Neuronal stem cell (in vitro differentiated cells): Measurements from ENCODE around the gene MAD1L1.
A peak's percentile ranks its signal among the peaks of the same experiment; 100 is the strongest.

Experiments
- DNase-seq: peaks from one replicate; pipeline ENCODE4 v3.0.0-alpha.2; 2013; ENCODE audit warnings: low spot score
- H2AFZ ChIP-seq: one replicate; pipeline ENCODE4 v1.6.1; 2013; ENCODE audit warnings: mild to moderate bottlenecking, low read length, inconsistent platforms
- H2AK5ac ChIP-seq: 2 replicates; pipeline ENCODE4 v1.6.1; 2013; ENCODE audit warnings: low read depth, mild to moderate bottlenecking, inconsistent platforms, low read length, moderate library complexity, mixed read lengths
- H2BK120ac ChIP-seq: 2 replicates; pipeline ENCODE4 v1.6.1; 2013; ENCODE audit warnings: low read depth, mild to moderate bottlenecking, inconsistent platforms, low read length, moderate library complexity, mixed read lengths
- H2BK12ac ChIP-seq: one replicate; pipeline ENCODE4 v1.6.1; 2013; ENCODE audit warnings: low read length, inconsistent platforms
- H2BK15ac ChIP-seq: 2 replicates; pipeline ENCODE4 v1.6.1; 2013; ENCODE audit warnings: mild to moderate bottlenecking, low read length, inconsistent platforms, mixed read lengths
- H2BK5ac ChIP-seq: one replicate; pipeline ENCODE4 v1.6.1; 2013; ENCODE audit warnings: inconsistent platforms, mild to moderate bottlenecking, low read length, moderate library complexity
- H3K14ac ChIP-seq: one replicate; pipeline ENCODE4 v1.6.1; 2013; ENCODE audit warnings: low read length, inconsistent platforms
- H3K18ac ChIP-seq: 2 replicates; pipeline ENCODE4 v1.6.1; 2013; ENCODE audit warnings: low read length, inconsistent platforms
- H3K23ac ChIP-seq: 2 replicates; pipeline ENCODE4 v1.6.1; 2013; ENCODE audit warnings: low read depth, mild to moderate bottlenecking, mixed read lengths, low read length, inconsistent platforms; ENCODE audit not compliant: poor library complexity
- H3K27ac ChIP-seq: replicated peaks from 3 replicates; pipeline ENCODE4 v1.5.1; 2013; ENCODE audit warnings: low read length, inconsistent platforms
- H3K27me3 ChIP-seq, 3 experiments: 2 replicates each; pipeline ENCODE4 v1.6.1; 2013; ENCODE audit warnings: low read length in 3 of 3, mild to moderate bottlenecking in 2 of 3, inconsistent platforms in 1 of 3, low read depth in 1 of 3, mixed read lengths in 1 of 3, moderate library complexity in 1 of 3; ENCODE audit not compliant: control insufficient read depth in 3 of 3, insufficient read depth in 3 of 3
- H3K36me3 ChIP-seq, 2 donors: replicated peaks in 1 of 2; 2 replicates each; pipeline ENCODE4 v1.6.1; 2013; ENCODE audit warnings: low read length in 2 of 2; ENCODE audit not compliant: control insufficient read depth in 2 of 2, insufficient read depth in 2 of 2
- H3K4ac ChIP-seq: 2 replicates; pipeline ENCODE4 v1.6.1; 2013; ENCODE audit warnings: inconsistent platforms, mild to moderate bottlenecking, low read length, moderate library complexity
- H3K4me1 ChIP-seq, 2 donors: 1 replicate in 1 of 2; 2 replicates in 1 of 2; pipeline ENCODE4 v1.6.1; 2013; ENCODE audit warnings: low read length in 2 of 2, low read depth in 1 of 2; ENCODE audit not compliant: control insufficient read depth in 2 of 2, insufficient read depth in 1 of 2
- H3K4me2 ChIP-seq: one replicate; pipeline ENCODE4 v1.6.1; 2013; ENCODE audit warnings: mild to moderate bottlenecking, low read length, inconsistent platforms; ENCODE audit not compliant: insufficient read depth, poor library complexity, severe bottlenecking
- H3K4me3 ChIP-seq, 2 donors: 2 replicates each; pipeline ENCODE4 v1.5.1; 2013; ENCODE audit warnings: low read length in 2 of 2, mild to moderate bottlenecking in 2 of 2, inconsistent platforms in 1 of 2, moderate library complexity in 1 of 2
- H3K79me1 ChIP-seq: one replicate; pipeline ENCODE4 v1.6.1; 2013; ENCODE audit warnings: low read depth, mild to moderate bottlenecking, inconsistent platforms, low read length, moderate library complexity
- H3K9ac ChIP-seq: one replicate; pipeline ENCODE4 v1.6.1; 2013; ENCODE audit warnings: mild to moderate bottlenecking, low read depth, low read length, inconsistent platforms; ENCODE audit not compliant: poor library complexity
- H3K9me3 ChIP-seq, 2 donors: replicated peaks in 1 of 2; 2 replicates each; pipeline versions ENCODE3 to v1.6.1; 2013; ENCODE audit warnings: low read length in 2 of 2, mild to moderate bottlenecking in 2 of 2, inconsistent platforms in 1 of 2, low read depth in 1 of 2, mixed read lengths in 1 of 2, moderate library complexity in 1 of 2; ENCODE audit not compliant: control insufficient read depth in 2 of 2, insufficient read depth in 1 of 2
- H4K8ac ChIP-seq: one replicate; pipeline ENCODE4 v1.6.1; 2013; ENCODE audit warnings: low read depth, mild to moderate bottlenecking, inconsistent platforms, low read length, moderate library complexity
- H4K91ac ChIP-seq: one replicate; pipeline ENCODE4 v1.6.1; 2013; ENCODE audit warnings: low read length, low read depth, mild to moderate bottlenecking, inconsistent platforms; ENCODE audit not compliant: poor library complexity
- WGBS, 2 donors: extraction: QIAGEN DNeasy Blood & Tissue Kit; methylation state at CpG; one replicate each; pipeline ENCODE4 v1.1.7; 2013; ENCODE audit warnings: missing lambda C conversion rate in 2 of 2, mixed read lengths in 1 of 2; ENCODE audit not compliant: insufficient read length in 2 of 2, insufficient replicate concordance in 1 of 2; ENCODE audit errors: extremely low coverage in 2 of 2; 5-methylcytosine and 5-hydroxymethylcytosine counted together

The MAD1L1 gene

GRCh38 chr7:1973321-1974251 is 259.2 kb downstream of the MAD1L1 start:
- no peak overlapping the region for H2BK12ac ChIP-seq
- no peak overlapping the region for H2BK120ac ChIP-seq
- H3K4me3 ChIP-seq = peak overlapping the region in 1 of 2 donors; percentile 31
- WGBS, 2 donors = no CpG with 5 or more reads among the region's 33 CpGs
- H3K4ac ChIP-seq = no peak overlapping the region
- peaks cover under 1% of the 10 kb centered on the region for H3K79me1 ChIP-seq
- H3K18ac ChIP-seq = peak overlapping the region; percentile 5
- H2BK5ac ChIP-seq = no peak overlapping the region
- H3K23ac ChIP-seq = peak overlapping the region; percentile 40
- DNase-seq = no peak
- no peaks in the 10 kb centered on the region for H3K27me3 ChIP-seq
- H2BK15ac ChIP-seq = no peak overlapping the region
- H3K27ac ChIP-seq = no peak overlapping the region
- H3K4me2 ChIP-seq = no peak overlapping the region
- peaks cover 7 to 12% of the 10 kb centered on the region in 2 donors for H3K36me3 ChIP-seq
- no peaks in the 10 kb centered on the region for H3K4me1 ChIP-seq
- H2AFZ ChIP-seq = no peak overlapping the region
- peak overlapping the region; percentile 60 for H2AK5ac ChIP-seq
- H3K9me3 ChIP-seq = peaks cover 7 to 10% of the 10 kb centered on the region in 2 donors
- H4K8ac ChIP-seq = no peak overlapping the region
- H3K14ac ChIP-seq = peak overlapping the region; percentile 72
- no peak overlapping the region for H4K91ac ChIP-seq
- H3K9ac ChIP-seq = peak overlapping the region; percentile 35

- no peak overlapping the region for H3K4ac ChIP-seq
- no peak overlapping the region for H2BK120ac ChIP-seq
- H4K91ac ChIP-seq = no peak overlapping the region
- no peak overlapping the region for H3K14ac ChIP-seq
- H3K27ac ChIP-seq = no peak overlapping the region
- DNase-seq = no peak
- no peaks in the 10 kb centered on the region for H3K4me1 ChIP-seq
- H3K36me3 ChIP-seq = peaks cover 9 to 13% of the 10 kb centered on the region in 2 donors
- H3K23ac ChIP-seq = no peak overlapping the region
- no CpG with 5 or more reads among the region's 9 CpGs for WGBS, 2 donors
- no peak overlapping the region for H2AK5ac ChIP-seq
- no peak overlapping the region for H2BK15ac ChIP-seq
- no peak overlapping the region for H4K8ac ChIP-seq
- H3K27me3 ChIP-seq = no peaks in the 10 kb centered on the region
- no peak overlapping the region for H2BK5ac ChIP-seq
- H3K18ac ChIP-seq = no peak overlapping the region
- peaks cover 3 to 4% of the 10 kb centered on the region in 2 donors for H3K9me3 ChIP-seq
- no peak overlapping the region for H2BK12ac ChIP-seq
- no peak overlapping the region for H3K4me3 ChIP-seq
- H3K9ac ChIP-seq = no peak overlapping the region
- no peak overlapping the region for H2AFZ ChIP-seq
- H3K79me1 ChIP-seq = peaks cover 6% of the 10 kb centered on the region
- no peak overlapping the region for H3K4me2 ChIP-seq
Measured at GRCh38 chr7:1972744-1973143, 260.0 kb downstream of the MAD1L1 start.

- H3K36me3 ChIP-seq = peaks cover 7 to 12% of the 10 kb centered on the region in 2 donors
- no CpG with 5 or more reads among the region's 15 CpGs for WGBS, 2 donors
Measured at GRCh38 chr7:1971946-1972654, 260.6 kb downstream of the MAD1L1 start.

GRCh38 chr7:1970895-1971294 is 261.9 kb downstream of the MAD1L1 start:
- no peak overlapping the region for H4K91ac ChIP-seq
- no peak overlapping the region for H3K14ac ChIP-seq
- no peak overlapping the region for H2BK12ac ChIP-seq
- H3K27ac ChIP-seq = no peak overlapping the region
- no peak overlapping the region for H2AFZ ChIP-seq
- no peaks in the 10 kb centered on the region for H3K27me3 ChIP-seq
- DNase-seq = no peak
- no peak overlapping the region for H2BK5ac ChIP-seq
- peaks cover 6 to 12% of the 10 kb centered on the region in 2 donors for H3K36me3 ChIP-seq
- no peak overlapping the region for H2AK5ac ChIP-seq
- H3K4ac ChIP-seq = no peak overlapping the region
- no peaks in the 10 kb centered on the region for H3K9me3 ChIP-seq
- no peak overlapping the region for H3K23ac ChIP-seq
- H4K8ac ChIP-seq = no peak overlapping the region
- H2BK120ac ChIP-seq = no peak overlapping the region
- peaks cover 6% of the 10 kb centered on the region for H3K79me1 ChIP-seq
- no peak overlapping the region for H3K4me2 ChIP-seq
- no peaks in the 10 kb centered on the region for H3K4me1 ChIP-seq
- H3K18ac ChIP-seq = peak overlapping the region; percentile 49
- no CpG with 5 or more reads among the region's 19 CpGs for WGBS, 2 donors
- no peak overlapping the region for H3K9ac ChIP-seq
- no peak overlapping the region for H2BK15ac ChIP-seq
- no peak overlapping the region for H3K4me3 ChIP-seq

More at GRCh38 chr7:1971946-1972654, 260.6 kb downstream of the MAD1L1 start:
- H3K4me3 ChIP-seq = no peak overlapping the region
- H3K4me2 ChIP-seq = no peak overlapping the region
- H3K27ac ChIP-seq = no peak overlapping the region
- no peak overlapping the region for H2BK120ac ChIP-seq
- DNase-seq = no peak
- no peak overlapping the region for H3K18ac ChIP-seq
- no peak overlapping the region for H3K4ac ChIP-seq
- peaks cover 0 to 1% of the 10 kb centered on the region in 2 donors for H3K9me3 ChIP-seq
- no peaks in the 10 kb centered on the region for H3K4me1 ChIP-seq
- H2AK5ac ChIP-seq = no peak overlapping the region
- no peak overlapping the region for H2BK5ac ChIP-seq
- H4K8ac ChIP-seq = no peak overlapping the region
- no peak overlapping the region for H2BK12ac ChIP-seq
- no peak overlapping the region for H2AFZ ChIP-seq
- peaks cover 6% of the 10 kb centered on the region for H3K79me1 ChIP-seq
- H3K27me3 ChIP-seq = no peaks in the 10 kb centered on the region
- no peak overlapping the region for H4K91ac ChIP-seq
- no peak overlapping the region for H3K23ac ChIP-seq
- H3K9ac ChIP-seq = no peak overlapping the region
- H2BK15ac ChIP-seq = no peak overlapping the region
- no peak overlapping the region for H3K14ac ChIP-seq
